ENCODE results near the gene SLC52A3. TPM values are rescaled to one million over a fixed set of nuclear protein-coding genes. Genes with fewer than 3 reads are reported as not detected.

The SLC52A3 gene
- polyA plus RNA-seq (2013, experiment 1 of 2), result not detected
- polyA plus RNA-seq (2013, experiment 2 of 2), result not detected

GRCh38 chr20:768426-768978 lies at the start of gene SLC52A3:
Gene SLC52A3 (minus strand): TSS chr20:768500. CDS start chr20:765774, 2,726 bp downstream.
- no peak within 1 kb of the TSS for H4K8ac ChIP-seq (ENCODE audit: low read length)
- no peak within 1 kb of the TSS for H2AK5ac ChIP-seq (ENCODE audit: low read length, severe bottlenecking)
- H3K79me1 ChIP-seq (replicated peaks; ENCODE audit: low read length, poor library complexity, severe bottlenecking), result no peaks in the 10 kb centered on the region
- DNase-seq, result no peak
- H3K23ac ChIP-seq (ENCODE audit: low read length in 2 of 2), result no peak within 1 kb of the TSS
- no peaks in the 10 kb centered on the region for H3K4me1 ChIP-seq (ENCODE audit: control insufficient read depth, insufficient read depth, low read depth, low read length)
- H3K18ac ChIP-seq (ENCODE audit: low read depth in 1 of 2, low read length in 2 of 2), result no peak within 1 kb of the TSS
- H3K4ac ChIP-seq (ENCODE audit: low read depth in 1 of 2, low read length in 2 of 2), result no peak within 1 kb of the TSS
- peak within 1 kb of the TSS; percentile 3 for H2BK120ac ChIP-seq (ENCODE audit: low read depth, low read length)
- H3K4me2 ChIP-seq (ENCODE audit: low read length, poor library complexity, severe bottlenecking), result no peak within 1 kb of the TSS
- no peak within 1 kb of the TSS for H2BK12ac ChIP-seq (ENCODE audit: low read length in 2 of 2)
- no peak within 1 kb of the TSS for H2AFZ ChIP-seq (ENCODE audit: low read depth, low read length)
- peaks cover 5% of the 10 kb centered on the region for H3K9me3 ChIP-seq (ENCODE audit: control insufficient read depth, low read length)
- no peaks in the 10 kb centered on the region for H3K36me3 ChIP-seq (ENCODE audit: control insufficient read depth in 1 of 2, insufficient read depth in 2 of 2, low read depth in 1 of 2, low read length in 2 of 2)
- peak within 1 kb of the TSS; percentile 46 for H4K91ac ChIP-seq (ENCODE audit: low read length)
- H3K27ac ChIP-seq (ENCODE audit: low read length, poor library complexity, severe bottlenecking), result no peak within 1 kb of the TSS
- no peak within 1 kb of the TSS for H3K9ac ChIP-seq (ENCODE audit: low read length)
- H3K27me3 ChIP-seq (ENCODE audit: control insufficient read depth in 1 of 2, insufficient read depth in 1 of 2, low read length in 2 of 2), result peaks cover 0 to 48% of the 10 kb centered on the region in 2 experiments
- no peak within 1 kb of the TSS for H2BK5ac ChIP-seq (ENCODE audit: low read depth, low read length, poor library complexity, severe bottlenecking)
- WGBS, result 71% methylated on average over 12 of the region's 12 CpGs
- no peak within 1 kb of the TSS for H3K4me3 ChIP-seq (ENCODE audit: insufficient read depth in 1 of 2, low read depth in 1 of 2, low read length in 2 of 2)
- no peak within 1 kb of the TSS for H3K14ac ChIP-seq (ENCODE audit: low read length in 2 of 2)
- no peak within 1 kb of the TSS for H2BK15ac ChIP-seq (ENCODE audit: low read depth, poor library complexity, severe bottlenecking)

GRCh38 chr20:815914-816606 lies 47.8 kb upstream of the SLC52A3 start:
- no peaks in the 10 kb centered on the region for H3K9me3 ChIP-seq (ENCODE audit: control insufficient read depth, low read length)
- H3K9ac ChIP-seq (ENCODE audit: low read length), result no peak overlapping the region
- 12% methylated on average over 10 of the region's 13 CpGs for WGBS
- no peak overlapping the region for H4K8ac ChIP-seq (ENCODE audit: low read length)
- H2AK5ac ChIP-seq (ENCODE audit: low read length, severe bottlenecking), result no peak overlapping the region
- H3K14ac ChIP-seq (ENCODE audit: low read length in 2 of 2), result no peak overlapping the region
- DNase-seq, result peak; percentile 62
- H2BK12ac ChIP-seq (ENCODE audit: low read length in 2 of 2), result no peak overlapping the region
- H4K91ac ChIP-seq (ENCODE audit: low read length), result no peak overlapping the region
- H3K4me2 ChIP-seq (ENCODE audit: low read length, poor library complexity, severe bottlenecking), result no peak overlapping the region
- H3K23ac ChIP-seq (ENCODE audit: low read length in 2 of 2), result no peak overlapping the region
- no peak overlapping the region for H3K18ac ChIP-seq (ENCODE audit: low read depth in 1 of 2, low read length in 2 of 2)
- peaks cover 0 to 31% of the 10 kb centered on the region in 2 experiments for H3K27me3 ChIP-seq (ENCODE audit: control insufficient read depth in 1 of 2, insufficient read depth in 1 of 2, low read length in 2 of 2)
- H3K79me1 ChIP-seq (replicated peaks; ENCODE audit: low read length, poor library complexity, severe bottlenecking), result no peaks in the 10 kb centered on the region
- no peak overlapping the region for H2BK120ac ChIP-seq (ENCODE audit: low read depth, low read length)
- H2BK5ac ChIP-seq (ENCODE audit: low read depth, low read length, poor library complexity, severe bottlenecking), result no peak overlapping the region
- H3K36me3 ChIP-seq (ENCODE audit: control insufficient read depth in 1 of 2, insufficient read depth in 2 of 2, low read depth in 1 of 2, low read length in 2 of 2), result no peaks in the 10 kb centered on the region
- no peak overlapping the region for H2BK15ac ChIP-seq (ENCODE audit: low read depth, poor library complexity, severe bottlenecking)
- H3K4me1 ChIP-seq (ENCODE audit: control insufficient read depth, insufficient read depth, low read depth, low read length), result no peaks in the 10 kb centered on the region
- no peak overlapping the region for H2AFZ ChIP-seq (ENCODE audit: low read depth, low read length)
- H3K27ac ChIP-seq (ENCODE audit: low read length, poor library complexity, severe bottlenecking), result no peak overlapping the region
- H3K4ac ChIP-seq (ENCODE audit: low read depth in 1 of 2, low read length in 2 of 2), result no peak overlapping the region
- no peak overlapping the region for H3K4me3 ChIP-seq (ENCODE audit: insufficient read depth in 1 of 2, low read depth in 1 of 2, low read length in 2 of 2)

GRCh38 chr20:815226-815625 lies 46.9 kb upstream of the SLC52A3 start:
- Histone ChIP-seq H3K4me3 (ENCODE audit: insufficient read depth in 1 of 2, low read depth in 1 of 2, low read length in 2 of 2) (no peak overlapping the region), H3K18ac (ENCODE audit: low read depth in 1 of 2, low read length in 2 of 2) (no peak overlapping the region), H3K14ac (ENCODE audit: low read length in 2 of 2) (no peak overlapping the region), H4K8ac (ENCODE audit: low read length) (no peak overlapping the region), H3K9me3 (ENCODE audit: control insufficient read depth, low read length) (no peaks in the 10 kb centered on the region), H2AK5ac (ENCODE audit: low read length, severe bottlenecking) (no peak overlapping the region), H3K9ac (ENCODE audit: low read length) (no peak overlapping the region), H3K36me3 (ENCODE audit: control insufficient read depth in 1 of 2, insufficient read depth in 2 of 2, low read depth in 1 of 2, low read length in 2 of 2) (no peaks in the 10 kb centered on the region), H3K4ac (ENCODE audit: low read depth in 1 of 2, low read length in 2 of 2) (no peak overlapping the region), H2BK12ac (ENCODE audit: low read length in 2 of 2) (no peak overlapping the region), H2BK120ac (ENCODE audit: low read depth, low read length) (no peak overlapping the region), H2BK5ac (ENCODE audit: low read depth, low read length, poor library complexity, severe bottlenecking) (no peak overlapping the region), H3K4me1 (ENCODE audit: control insufficient read depth, insufficient read depth, low read depth, low read length) (no peaks in the 10 kb centered on the region), H2AFZ (ENCODE audit: low read depth, low read length) (no peak overlapping the region), H3K27me3 (ENCODE audit: control insufficient read depth in 1 of 2, insufficient read depth in 1 of 2, low read length in 2 of 2) (peaks cover 0 to 36% of the 10 kb centered on the region in 2 experiments), H3K23ac (ENCODE audit: low read length in 2 of 2) (no peak overlapping the region), H4K91ac (ENCODE audit: low read length) (no peak overlapping the region), H2BK15ac (ENCODE audit: low read depth, poor library complexity, severe bottlenecking) (no peak overlapping the region), H3K79me1 (replicated peaks; ENCODE audit: low read length, poor library complexity, severe bottlenecking) (no peaks in the 10 kb centered on the region), H3K4me2 (ENCODE audit: low read length, poor library complexity, severe bottlenecking) (no peak overlapping the region), H3K27ac (ENCODE audit: low read length, poor library complexity, severe bottlenecking) (no peak overlapping the region)
- DNase-seq, result no peak
- 90% methylated on average over 10 of the region's 10 CpGs for WGBS

GRCh38 chr20:813390-813789 lies 45.1 kb upstream of the SLC52A3 start:
- H3K18ac ChIP-seq (ENCODE audit: low read depth in 1 of 2, low read length in 2 of 2), result no peak overlapping the region
- H3K23ac ChIP-seq (ENCODE audit: low read length in 2 of 2), result no peak overlapping the region
- no peak overlapping the region for H2AK5ac ChIP-seq (ENCODE audit: low read length, severe bottlenecking)
- no peaks in the 10 kb centered on the region for H3K36me3 ChIP-seq (ENCODE audit: control insufficient read depth in 1 of 2, insufficient read depth in 2 of 2, low read depth in 1 of 2, low read length in 2 of 2)
- H3K14ac ChIP-seq (ENCODE audit: low read length in 2 of 2), result no peak overlapping the region
- peaks cover 0 to 40% of the 10 kb centered on the region in 2 experiments for H3K27me3 ChIP-seq (ENCODE audit: control insufficient read depth in 1 of 2, insufficient read depth in 1 of 2, low read length in 2 of 2)
- H3K9ac ChIP-seq (ENCODE audit: low read length), result no peak overlapping the region
- no peaks in the 10 kb centered on the region for H3K4me1 ChIP-seq (ENCODE audit: control insufficient read depth, insufficient read depth, low read depth, low read length)
- no peak overlapping the region for H2BK120ac ChIP-seq (ENCODE audit: low read depth, low read length)
- no peak overlapping the region for H3K4me3 ChIP-seq (ENCODE audit: insufficient read depth in 1 of 2, low read depth in 1 of 2, low read length in 2 of 2)
- H3K4ac ChIP-seq (ENCODE audit: low read depth in 1 of 2, low read length in 2 of 2), result no peak overlapping the region
- H2BK5ac ChIP-seq (ENCODE audit: low read depth, low read length, poor library complexity, severe bottlenecking), result no peak overlapping the region
- H3K9me3 ChIP-seq (ENCODE audit: control insufficient read depth, low read length), result no peaks in the 10 kb centered on the region
- WGBS, result 82% methylated on average over 8 of the region's 8 CpGs
- no peak overlapping the region for H4K91ac ChIP-seq (ENCODE audit: low read length)
- no peak overlapping the region for H2AFZ ChIP-seq (ENCODE audit: low read depth, low read length)
- no peak for DNase-seq
- no peak overlapping the region for H3K4me2 ChIP-seq (ENCODE audit: low read length, poor library complexity, severe bottlenecking)
- no peak overlapping the region for H2BK12ac ChIP-seq (ENCODE audit: low read length in 2 of 2)
- H3K79me1 ChIP-seq (replicated peaks; ENCODE audit: low read length, poor library complexity, severe bottlenecking), result no peaks in the 10 kb centered on the region
- H4K8ac ChIP-seq (ENCODE audit: low read length), result no peak overlapping the region
- H2BK15ac ChIP-seq (ENCODE audit: low read depth, poor library complexity, severe bottlenecking), result no peak overlapping the region
- no peak overlapping the region for H3K27ac ChIP-seq (ENCODE audit: low read length, poor library complexity, severe bottlenecking)

Data from mesenchymal stem cell (in vitro differentiated cells and primary cell).